HG02623 (cell line): ENCODE measurements around the gene WDR81.
"Not testable (repeated sequence)": the region's sequence is repeated elsewhere in the genome, so short reads cannot be mapped to it uniquely, and the experiment has no call there.

Experiments
- ATAC-seq: cut with Tn5 transposase; IDR thresholded peaks from one replicate; pipeline ENCODE4 v1.9.1; 2021; ENCODE audit warnings: moderate library complexity; ENCODE audit not compliant: unreplicated experiment

The WDR81 gene

DNA sequence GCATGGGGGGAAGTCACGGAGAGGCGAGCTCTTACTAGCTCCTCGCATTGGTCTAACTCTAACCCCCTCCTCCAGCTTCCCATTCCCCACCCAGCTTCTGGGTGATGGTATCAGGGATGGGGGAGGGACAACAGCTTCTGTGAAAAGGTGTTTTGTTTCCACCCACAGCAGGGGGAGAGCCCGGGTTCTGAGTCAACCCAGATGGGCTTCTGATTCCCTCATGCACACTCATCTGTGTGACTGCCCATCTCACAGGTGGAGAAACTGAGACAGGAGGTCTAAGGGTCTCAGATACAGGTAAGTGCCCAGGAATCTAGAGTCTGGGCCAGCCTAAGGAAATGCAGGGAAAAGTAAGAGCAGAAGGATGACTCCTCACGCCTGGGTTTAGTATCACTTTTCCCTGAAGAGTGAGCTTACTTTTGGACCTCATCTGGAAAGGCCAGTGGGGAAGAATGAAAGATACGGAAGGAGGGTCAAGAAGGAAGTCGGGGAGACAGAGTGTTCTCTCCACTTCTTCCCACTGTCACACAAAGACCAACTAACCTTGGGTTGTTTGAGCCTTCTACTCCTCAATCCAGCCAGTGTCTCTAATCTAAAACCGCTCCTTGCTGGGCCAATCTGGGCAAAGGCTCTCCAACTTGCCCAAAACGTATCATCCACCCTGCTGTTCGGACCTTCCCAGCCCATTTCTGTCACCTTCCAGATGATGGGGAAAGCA lies 11.2 kb upstream of the WDR81 start:
- ATAC-seq = no peak

DNA sequence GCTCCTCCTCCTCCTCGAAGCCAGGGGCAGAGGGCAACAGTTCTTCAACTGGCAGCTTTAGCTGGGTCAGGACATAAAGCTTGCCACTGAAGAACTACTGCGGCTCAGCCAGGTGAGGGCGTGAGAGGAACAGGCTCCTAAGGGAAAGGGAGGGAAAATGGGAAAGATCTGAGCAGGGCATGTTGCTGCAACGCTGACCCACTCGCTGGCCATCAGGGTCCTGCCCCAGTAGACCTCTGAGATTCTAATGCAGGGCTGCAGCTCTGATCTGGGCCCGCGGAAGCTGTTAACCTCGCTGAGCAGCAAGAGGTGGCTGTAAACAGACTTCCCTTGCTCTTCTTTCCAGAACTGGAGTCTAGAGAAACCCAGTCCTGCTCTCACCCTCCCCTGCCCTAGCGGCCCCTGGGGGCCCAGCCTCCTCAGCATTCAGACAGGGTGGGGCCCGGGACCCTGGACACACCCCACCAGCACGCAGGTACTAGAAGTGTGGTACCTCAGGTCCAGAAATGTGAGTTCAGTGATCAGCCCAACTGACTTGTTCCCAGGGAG lies 10.6 kb upstream of the WDR81 start:
- no peak for ATAC-seq

DNA sequence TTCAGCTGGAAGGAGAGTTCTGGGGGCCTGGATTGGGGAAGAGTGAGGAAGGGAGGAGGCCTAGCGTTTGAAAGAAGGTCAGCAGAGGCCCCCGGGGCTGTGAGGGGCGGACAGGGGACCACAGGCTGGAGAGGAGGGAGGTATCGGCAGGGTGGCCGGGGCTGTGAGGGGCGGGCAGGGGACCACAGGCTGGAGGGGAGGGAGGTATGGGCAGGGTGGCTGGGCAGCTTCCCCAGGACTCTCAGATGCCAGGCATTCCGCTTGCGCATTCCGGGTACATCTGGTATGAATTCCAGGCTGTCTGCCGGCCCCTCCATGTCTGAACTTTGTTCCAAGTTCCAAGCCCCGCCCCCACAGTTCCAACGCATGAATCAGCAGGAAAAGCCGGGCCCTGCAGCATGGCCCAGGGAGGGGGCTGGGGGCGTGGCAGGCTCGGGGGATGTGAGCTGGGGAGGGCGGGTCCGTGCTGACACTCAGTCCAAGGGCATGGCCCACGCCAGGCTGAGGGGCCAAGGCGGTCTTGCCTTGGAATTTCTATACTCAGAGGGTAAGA lies 10.0 kb upstream of the WDR81 start:
- ATAC-seq = no peak

DNA sequence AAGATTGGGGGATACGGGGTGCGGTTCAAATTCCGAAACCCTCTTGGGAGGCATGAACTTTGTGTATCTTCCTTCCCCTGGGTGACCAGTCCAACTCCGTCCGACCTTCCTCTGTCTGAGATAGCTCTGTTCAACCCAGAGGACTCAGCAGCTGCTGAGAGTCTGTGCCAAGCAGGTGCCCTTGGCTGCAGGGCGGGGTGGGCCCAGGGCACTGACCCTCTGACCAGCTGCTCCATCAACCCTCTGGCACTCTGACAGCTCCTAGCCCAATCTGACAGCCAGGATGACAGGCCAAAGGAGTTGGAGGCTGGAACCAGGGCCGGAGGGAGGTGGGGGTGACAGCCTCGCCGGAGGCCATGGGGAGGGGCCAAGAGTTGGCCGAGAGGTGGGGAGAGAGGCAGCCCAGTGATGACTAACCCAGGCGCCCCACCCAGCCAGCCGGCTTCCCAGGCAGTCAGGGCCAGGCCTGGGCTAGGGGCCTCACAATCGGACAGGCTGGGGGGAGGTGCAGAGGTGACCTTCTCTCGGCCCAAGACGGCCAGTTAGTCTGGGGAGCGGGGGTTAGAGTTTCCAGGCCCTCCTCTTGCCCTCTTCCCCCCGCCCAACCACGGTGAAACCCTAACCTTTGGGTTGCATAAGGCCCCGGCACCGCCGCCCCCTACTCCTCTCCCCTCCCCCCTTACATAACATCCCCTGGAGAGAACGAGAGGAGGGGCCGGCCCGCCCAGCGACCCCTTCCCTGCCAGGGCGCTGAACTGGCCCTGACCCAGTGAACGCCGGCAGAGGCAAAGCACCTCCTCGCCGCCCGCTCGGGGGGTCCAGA lies 9.3 kb upstream of the WDR81 start:
- no peak for ATAC-seq

DNA sequence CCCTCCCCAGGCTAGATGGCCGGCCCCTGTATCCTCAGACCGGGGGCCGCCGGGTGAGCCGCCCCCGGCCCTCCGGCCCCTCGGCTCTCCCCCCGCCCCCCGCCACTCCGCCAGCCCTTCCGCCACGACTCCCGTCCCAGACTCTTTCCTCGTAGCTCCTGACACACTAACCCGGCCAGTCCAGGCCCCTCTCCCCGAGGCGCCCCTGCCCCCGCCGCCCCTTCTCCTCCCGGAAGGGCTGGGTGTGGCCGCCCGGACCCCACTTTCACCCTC lies 8.8 kb upstream of the WDR81 start:
- no peak for ATAC-seq

DNA sequence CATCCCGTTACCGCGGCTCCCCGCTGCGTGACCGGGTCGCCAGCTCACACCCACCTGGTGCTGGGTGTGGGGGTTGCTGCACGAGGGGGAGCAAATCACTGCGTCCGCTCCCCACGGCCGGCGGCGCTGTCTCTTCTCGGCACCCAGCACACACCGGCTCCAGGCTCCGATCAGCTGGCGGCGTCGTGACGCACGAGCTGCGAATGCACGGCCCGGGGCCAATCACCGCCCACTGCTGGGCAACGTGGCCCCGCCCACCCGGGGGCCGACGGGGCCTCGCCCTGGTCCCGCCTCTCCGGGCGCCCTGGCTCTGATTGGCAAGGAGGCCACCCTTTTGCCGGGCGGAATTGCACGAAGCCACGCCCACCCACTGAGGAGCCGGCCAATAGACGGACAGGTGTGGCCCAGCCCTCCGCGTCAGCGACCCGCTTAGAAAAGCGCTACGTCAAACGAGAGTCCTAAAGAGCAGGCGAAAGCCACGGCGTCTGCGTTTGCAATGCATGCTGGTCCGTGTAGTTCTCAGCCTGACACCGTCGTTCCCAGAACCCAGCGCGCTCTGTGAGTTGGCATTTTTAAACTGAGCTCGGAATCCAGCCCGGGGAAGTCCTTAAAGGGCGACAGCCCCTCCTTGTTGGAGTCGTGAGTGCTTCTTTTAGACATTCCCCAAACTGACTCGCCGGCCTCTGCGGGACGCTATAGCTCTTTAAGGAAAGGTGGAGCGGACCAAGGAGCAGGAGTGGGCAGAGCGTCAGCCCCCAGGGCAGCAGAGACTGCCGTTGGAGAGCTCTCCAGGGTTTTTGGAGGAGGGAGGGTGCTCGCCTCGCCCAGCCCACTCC lies 8.2 kb upstream of the WDR81 start:
- peak; percentile 66 for ATAC-seq

DNA sequence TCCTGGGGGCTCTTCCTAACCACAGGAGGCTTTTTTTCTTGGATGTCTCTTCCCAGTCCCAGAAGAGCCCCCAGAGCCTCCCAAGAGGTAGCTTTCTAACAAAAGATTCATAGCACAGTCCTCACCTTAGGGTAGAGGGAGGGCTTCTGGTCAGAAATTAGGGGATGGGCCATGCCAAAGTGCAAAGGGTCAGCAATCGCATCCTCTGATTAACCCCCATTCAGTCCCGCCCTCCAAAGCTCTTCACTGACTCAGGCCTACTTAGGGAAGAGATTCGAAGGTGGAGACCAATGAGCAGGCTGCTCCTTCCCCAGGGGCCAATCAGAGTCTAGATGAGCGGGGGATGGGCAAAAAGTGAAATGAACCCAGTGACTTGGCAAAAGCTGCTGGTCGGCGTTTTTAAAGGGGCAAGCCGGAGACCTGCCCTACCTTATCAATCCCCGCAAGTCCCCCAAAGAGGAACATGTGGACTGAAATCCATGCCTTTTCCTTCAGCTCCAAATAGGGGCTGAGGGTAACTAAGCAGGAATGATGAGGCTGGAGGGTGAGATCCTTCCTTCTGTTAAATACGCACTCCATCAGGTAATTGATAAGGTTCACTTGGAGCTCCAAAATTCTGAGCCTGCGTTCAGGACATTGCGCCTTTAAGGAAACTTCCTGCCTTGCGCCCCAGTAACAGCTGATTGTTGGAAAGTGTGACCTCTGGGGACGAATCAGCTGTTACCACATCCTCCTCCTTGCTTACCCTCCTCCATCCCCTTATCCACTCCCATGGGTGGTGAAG lies 7.4 kb upstream of the WDR81 start:
- peak; percentile 38 for ATAC-seq

DNA sequence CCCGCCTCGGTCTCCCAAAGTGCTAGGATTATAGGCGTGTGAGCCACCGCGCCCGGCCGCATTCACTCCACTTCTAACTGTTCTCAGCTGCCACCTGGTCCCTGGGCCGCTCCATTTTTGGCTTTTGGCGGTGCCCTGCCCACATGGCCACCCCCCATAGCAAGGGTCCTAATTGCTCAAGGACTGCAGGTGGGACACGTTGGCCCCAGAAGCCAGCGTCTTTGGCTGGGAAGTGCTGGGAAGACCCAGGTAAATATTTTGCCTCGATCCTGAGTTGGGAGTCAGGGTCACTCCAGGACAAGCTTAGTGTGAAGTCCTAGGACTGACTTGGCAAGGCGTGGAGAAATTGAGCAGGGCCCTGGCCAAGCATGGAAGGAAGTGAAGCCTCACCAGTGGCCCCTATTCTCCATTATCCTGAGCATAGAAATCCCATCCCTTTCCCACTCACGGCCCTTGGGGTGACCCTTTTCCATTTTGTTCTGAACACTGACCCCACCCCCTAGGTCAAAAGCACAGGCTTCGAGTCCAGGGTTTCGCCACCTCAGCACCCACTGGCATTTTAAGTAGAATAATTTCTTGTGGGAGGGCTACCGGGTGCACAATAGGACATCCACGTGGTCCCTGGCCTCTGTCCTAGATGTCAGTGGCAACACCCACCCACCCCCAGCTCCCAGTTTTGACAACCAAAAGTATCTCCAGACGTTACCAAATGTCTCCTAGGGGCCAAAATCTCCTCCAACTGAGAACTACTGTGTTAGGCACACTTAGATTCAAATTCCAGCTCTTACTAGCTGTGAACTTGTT lies 5.9 kb upstream of the WDR81 start:
- no peak for ATAC-seq

DNA sequence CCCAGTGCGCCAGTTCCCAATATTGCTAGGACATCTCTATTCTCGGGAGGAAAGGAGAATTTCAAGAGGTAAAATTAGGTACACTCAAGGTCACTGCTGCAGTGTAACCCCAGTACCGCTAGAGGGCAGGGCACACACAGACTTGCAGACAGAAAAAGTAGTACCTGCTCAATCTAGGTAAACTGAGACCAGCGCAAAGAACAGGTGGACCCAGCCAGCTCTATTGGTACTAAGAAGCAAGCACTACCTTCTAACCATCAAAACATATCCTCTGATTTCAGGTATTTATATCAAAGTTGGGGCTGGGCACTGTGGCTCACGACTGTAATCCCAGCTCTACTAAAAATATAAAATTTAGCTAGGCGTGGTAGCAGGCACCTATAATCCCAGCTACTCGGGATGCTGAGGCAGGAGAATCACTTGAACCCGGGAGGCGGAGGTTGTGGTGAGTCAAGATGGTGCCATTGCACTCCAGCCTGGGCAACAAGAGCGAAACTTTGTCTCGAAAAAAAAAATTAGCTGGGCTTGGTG lies 3.6 kb upstream of the WDR81 start:
- ATAC-seq = no peak

DNA sequence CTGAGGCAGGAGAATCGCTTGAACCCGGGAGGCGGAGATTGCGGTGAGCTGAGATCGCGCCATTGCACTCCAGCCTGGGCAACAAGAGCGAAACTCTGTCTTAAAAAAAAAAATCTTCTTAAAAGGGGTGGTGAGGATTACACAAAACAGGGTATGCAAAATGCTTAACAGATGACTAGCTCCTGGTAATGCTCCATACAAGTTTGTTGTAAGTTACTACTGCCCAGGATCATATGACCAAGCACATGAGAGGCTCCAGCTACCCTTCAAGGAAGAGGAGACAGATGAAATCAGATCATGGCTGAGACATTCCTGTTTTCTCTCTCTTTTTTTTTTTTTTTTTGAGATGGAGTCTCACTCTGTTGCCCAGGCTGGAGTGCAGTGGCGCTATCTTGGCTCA lies 2.5 kb upstream of the WDR81 start:
- ATAC-seq = not testable (repeated sequence)

DNA sequence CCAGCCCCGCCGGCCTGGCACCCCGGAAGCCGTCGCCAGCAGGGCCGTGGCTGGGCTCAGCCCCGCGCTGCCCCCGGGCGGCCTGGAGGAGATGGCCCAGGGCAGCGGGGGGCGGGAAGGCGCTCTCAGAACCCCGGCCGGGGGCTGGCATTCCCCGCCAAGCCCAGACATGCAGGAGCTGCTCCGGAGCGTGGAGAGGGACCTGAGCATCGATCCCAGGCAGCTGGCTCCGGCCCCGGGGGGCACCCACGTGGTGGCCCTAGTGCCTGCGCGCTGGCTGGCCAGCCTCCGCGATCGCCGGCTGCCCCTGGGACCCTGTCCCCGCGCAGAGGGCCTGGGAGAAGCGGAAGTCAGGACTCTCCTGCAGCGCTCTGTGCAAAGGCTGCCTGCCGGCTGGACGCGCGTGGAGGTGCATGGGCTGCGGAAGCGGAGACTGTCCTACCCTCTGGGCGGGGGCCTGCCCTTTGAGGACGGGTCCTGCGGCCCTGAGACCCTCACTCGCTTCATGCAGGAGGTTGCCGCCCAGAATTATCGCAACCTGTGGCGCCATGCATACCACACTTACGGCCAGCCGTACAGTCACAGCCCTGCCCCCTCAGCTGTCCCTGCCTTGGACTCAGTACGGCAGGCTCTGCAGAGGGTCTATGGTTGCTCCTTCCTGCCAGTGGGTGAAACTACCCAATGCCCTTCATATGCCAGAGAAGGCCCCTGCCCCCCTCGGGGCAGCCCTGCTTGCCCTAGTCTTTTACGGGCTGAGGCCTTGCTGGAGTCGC lies 551 bp downstream of the WDR81 start:
- peak; percentile 21 for ATAC-seq

DNA sequence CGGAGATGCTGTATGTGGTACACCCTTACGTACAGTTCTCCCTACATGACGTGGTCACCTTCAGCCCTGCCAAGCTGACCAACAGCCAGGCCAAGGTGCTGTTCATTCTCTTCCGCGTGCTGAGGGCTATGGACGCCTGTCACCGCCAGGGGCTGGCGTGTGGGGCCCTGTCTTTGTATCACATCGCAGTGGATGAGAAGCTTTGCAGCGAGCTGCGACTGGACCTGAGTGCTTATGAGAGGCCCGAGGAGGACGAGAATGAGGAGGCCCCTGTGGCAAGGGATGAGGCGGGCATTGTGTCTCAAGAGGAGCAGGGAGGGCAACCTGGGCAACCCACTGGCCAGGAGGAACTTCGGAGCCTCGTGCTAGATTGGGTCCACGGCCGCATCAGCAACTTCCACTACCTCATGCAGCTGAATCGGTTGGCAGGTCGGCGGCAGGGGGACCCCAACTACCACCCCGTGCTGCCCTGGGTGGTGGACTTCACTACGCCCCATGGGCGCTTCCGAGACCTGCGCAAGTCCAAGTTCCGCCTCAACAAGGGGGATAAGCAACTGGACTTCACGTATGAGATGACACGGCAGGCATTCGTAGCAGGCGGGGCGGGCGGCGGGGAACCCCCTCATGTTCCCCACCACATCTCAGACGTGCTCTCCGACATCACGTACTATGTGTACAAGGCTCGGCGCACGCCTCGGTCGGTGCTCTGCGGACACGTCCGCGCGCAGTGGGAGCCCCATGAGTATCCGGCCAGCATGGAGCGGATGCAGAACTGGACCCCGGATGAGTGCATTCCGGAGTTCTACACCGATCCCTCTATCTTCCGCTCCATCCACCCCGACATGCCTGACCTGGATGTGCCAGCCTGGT lies 1.4 kb downstream of the WDR81 start:
- ATAC-seq = no peak

DNA sequence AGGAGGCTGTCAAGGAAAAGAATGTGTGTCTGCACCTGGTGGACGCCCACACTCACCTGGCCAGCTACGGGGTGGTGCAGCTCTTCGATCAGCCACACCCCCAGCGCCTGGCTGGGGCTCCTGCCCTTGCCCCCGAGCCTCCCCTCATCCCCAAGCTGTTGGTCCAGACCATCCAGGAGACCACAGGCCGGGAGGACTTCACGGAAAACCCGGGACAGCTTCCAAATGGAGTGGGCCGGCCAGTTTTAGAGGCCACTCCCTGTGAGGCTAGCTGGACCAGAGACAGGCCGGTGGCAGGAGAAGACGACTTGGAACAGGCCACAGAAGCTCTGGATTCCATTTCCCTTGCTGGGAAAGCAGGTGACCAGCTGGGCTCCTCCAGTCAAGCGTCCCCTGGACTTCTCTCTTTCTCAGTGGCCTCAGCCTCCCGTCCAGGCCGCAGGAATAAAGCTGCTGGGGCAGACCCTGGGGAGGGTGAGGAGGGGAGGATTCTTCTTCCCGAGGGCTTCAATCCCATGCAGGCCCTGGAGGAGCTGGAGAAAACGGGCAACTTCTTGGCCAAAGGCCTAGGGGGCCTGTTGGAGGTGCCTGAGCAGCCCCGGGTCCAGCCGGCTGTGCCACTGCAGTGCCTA lies 2.2 kb downstream of the WDR81 start:
- no peak for ATAC-seq

DNA sequence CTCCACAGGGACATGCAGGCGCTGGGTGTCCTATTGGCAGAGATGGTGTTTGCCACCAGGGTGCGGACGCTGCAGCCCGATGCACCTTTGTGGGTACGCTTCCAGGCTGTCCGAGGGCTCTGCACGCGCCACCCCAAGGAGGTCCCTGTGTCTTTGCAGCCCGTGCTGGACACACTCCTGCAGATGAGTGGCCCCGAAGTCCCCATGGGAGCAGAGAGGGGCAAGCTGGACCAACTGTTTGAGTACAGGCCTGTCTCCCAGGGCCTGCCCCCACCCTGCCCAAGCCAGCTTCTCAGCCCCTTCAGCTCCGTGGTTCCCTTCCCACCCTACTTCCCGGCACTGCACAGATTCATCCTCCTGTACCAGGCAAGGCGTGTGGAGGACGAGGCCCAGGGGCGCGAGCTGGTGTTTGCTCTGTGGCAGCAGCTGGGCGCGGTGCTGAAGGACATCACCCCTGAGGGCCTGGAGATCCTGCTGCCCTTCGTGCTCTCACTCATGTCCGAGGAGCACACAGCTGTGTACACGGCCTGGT lies 2.8 kb downstream of the WDR81 start:
- ATAC-seq = no peak

DNA sequence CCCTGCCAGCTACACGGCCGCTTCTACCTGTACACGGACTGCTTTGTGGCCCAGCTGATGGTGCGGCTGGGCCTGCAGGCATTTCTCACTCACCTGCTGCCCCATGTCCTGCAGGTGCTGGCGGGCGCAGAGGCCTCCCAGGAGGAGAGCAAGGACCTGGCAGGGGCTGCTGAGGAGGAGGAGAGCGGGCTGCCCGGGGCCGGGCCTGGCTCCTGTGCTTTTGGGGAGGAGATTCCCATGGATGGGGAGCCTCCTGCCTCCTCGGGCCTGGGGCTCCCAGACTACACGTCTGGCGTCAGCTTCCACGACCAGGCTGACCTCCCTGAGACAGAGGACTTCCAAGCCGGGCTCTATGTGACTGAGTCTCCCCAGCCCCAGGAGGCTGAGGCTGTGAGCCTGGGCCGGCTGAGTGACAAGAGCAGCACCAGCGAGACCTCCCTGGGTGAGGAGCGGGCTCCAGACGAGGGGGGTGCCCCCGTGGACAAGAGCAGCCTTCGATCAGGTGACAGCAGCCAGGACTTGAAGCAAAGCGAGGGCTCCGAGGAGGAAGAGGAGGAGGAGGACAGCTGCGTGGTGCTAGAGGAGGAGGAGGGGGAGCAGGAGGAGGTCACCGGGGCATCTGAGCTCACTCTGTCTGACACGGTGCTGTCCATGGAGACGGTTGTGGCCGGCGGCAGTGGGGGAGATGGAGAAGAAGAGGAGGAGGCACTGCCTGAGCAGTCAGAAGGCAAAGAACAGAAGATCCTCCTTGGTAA lies 3.5 kb downstream of the WDR81 start:
- ATAC-seq = no peak

DNA sequence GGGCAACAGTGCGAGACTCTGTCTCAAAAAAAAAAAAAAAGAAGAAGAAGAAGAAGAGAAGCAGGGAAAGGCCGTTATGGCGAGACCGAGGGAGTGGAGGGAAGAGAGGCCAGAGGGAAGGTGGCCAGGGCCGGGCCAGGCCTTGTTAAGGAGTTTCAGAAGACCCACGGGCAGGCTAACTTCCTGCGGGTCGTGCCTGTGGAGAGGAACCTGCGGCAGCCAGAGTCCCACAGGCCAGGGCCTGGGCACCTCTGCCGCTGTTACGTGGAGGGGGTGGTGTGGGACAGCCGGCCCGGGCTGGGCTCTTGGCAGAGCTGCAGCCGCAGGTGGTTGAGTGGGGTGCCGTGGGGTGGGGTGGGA lies 5.4 kb downstream of the WDR81 start:
- ATAC-seq = no peak
